GM12892 (cell line): ENCODE data around the gene ISL1.

ENCODE experiments used
- POLR2A ChIP-seq: IDR thresholded peaks from 2 replicates; pipeline ENCODE4 v1.6.1; 2011; ENCODE audit warnings: low read depth, low read length, control low read depth
- POLR2AphosphoS5 ChIP-seq: IDR thresholded peaks from 2 replicates; pipeline ENCODE4 v1.6.1; 2011; ENCODE audit warnings: low read depth, low read length, control low read depth

DNA sequence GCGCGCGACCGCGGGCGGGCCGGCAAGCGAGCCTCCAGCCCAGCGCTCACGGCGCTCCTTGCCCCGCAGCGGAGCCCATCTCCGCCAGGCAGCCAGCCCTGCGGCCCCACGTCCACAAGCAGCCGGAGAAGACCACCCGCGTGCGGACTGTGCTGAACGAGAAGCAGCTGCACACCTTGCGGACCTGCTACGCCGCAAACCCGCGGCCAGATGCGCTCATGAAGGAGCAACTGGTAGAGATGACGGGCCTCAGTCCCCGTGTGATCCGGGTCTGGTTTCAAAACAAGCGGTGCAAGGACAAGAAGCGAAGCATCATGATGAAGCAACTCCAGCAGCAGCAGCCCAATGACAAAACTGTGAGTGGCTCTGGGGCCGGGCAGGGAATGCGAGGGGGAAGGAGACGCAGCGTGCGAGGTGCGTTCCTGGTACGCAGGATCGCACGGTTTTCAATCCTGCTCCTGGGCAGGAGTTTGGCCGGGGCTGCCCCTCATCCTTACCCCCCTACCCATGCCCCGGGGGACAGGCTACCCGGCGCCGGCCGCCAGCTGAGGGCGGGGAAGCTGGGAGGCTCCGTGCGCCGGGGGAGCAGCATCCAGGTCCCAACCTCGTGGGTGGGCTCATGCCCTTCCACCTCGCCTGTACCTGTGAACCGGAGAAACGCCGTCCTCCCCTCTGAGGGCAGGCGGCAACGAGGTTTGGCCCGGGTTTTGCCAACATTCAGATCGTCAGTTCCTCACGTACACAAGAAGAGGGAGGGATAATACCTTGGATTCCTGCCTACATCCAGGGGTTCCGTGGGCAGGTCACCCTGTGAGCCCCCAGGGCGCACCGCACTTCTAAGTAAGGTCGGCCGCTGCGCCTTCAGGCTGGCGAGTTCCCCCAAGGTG lies 6.6 kb downstream of the ISL1 start:
- no peak for TF ChIP-seq POLR2A
- TF ChIP-seq POLR2AphosphoS5 = no peak
